Stimulated activated CD4-positive, alpha-beta T cell treated with anti-CD3 and anti-CD28 coated beads, Interleukin-12 subunit alpha, Interleukin-12 subunit beta, amount 100 ng/mL, for 4 hours (primary cell): ENCODE results near the gene TMEM91.
"Not testable (repeated sequence)": the region's sequence is repeated elsewhere in the genome, so short reads cannot be mapped to it uniquely, and the experiment has no call there.

Experiments used
- DNase-seq: peaks from one replicate; pipeline ENCODE4 v3.0.0-alpha.2; 2020

The TMEM91 gene

DNA sequence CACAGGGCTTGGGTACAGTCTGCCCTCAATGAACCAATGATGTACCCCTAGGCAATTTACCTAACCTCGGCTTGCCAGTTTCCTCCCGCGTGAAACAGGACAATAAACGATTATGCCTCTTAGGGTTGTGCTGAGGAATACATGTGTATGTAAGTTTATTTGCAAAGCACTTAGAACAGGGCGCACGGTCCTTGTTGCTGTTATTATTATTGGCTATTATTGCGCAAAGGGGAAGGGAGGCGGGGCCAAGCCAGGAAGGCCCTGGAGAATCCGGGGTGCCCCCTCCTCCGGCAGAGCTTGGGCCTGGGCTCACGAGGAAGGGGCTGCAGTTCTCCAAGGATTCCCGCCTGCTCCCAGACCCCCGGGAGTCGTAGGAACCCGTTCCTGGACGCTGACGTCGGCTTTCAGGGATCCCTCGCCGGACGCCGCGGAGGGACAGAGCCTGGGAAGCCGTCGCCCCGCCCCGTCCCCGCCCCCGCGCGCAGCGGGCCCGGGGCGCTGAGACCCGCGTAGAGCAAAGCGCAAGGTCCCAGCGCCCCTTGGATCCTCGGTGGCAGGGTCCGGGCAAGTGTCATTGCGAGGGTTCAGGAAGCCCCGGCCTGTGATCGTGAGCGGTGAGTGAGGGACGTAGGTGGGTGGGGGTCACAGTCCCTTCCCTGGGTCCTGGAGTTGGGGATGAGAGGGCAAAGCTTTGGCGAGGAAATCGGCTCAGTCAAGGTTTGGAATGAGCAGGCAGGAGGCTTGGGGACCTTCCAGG lies at the start of gene TMEM91:
TMEM91 (plus strand) TSS at position 293 of the 757 bp plus-strand sequence. CDS start 1,777 bp downstream, outside the sequence.
- no peak for DNase-seq

DNA sequence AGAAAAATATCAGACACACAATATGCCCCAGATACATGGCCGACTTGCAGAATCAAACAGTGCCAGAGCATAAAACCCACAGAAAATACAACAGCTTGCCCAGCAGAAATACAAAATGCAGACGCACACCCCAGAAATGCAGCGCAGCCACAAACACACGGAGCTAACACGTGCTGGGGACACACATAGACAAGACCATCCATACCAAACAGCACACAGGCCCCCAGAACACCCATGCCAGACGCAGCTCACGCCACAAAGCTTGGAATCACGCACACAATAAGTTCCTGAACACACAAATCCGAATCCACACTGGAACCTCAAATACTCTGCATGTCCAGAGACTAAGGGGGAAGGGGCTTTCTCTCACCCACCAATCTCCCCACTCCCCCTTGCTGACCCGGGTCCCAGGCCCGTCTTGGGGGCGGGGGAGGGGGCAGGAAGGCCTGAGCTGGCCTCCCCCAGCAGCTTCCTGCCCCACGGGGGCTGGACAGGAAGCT lies 49.2 kb upstream of the TMEM91 start:
- no peak for DNase-seq

DNA sequence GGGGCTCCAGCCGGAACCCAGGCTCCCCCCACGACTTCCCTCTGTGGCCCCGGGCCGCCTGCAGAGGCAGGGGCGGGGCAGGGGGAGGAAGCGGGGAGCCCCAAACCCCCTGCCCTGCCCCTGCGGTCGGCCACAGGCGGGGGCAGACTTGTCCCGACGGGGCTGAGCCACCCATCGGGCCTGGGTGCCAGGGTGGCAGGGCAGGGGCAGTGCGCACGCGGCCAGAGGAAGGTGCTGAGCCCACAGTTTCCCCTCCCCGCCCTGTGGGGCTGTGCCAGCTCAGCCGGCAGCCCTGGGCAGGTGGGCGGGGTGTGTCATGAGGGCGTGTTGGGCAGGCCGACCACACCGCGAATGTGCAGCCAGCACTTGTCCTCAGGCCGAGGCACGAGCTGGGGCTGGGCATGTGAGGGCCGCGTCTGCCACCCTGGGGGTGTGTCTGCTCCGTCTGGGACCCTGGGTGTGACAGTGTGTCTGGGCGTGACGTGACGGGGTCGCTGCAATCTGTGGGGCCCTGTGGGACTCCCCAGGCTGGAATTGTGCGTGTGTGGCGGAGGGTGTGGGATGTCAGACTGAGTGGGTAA lies 48.7 kb upstream of the TMEM91 start:
- peak; percentile 79 for DNase-seq

DNA sequence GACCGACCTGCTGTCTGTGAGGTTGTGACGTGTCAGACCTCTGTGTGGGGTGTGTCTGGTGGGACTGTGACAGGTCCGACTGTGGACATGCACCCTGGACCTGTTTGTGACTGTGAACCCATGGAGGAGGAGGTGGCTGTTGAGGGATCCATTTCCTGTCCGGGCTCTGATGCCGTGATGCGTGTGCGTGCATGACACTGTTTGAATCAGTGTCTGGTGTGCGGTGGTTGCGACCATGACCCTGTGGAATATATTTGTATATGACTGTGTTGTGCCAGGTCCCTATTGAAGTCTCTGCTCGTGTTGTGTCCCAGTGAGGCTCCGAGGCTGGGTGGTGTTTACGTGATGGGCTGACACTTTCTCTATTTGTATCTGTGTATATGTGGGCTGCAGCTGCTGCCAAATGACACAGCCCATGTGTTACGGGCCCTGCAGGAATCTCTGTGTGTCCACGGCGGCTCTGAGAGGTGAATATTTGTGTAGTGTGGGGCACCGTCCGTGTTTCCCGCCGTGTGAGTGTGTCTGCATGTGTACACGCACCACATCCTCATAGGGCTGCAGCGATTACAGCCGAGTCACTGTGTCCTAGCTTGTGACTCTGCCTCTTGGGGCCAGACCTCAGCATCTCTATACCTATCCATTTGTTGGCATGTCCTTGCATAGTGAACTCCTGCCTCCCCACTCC lies 48.0 kb upstream of the TMEM91 start:
- no peak for DNase-seq

DNA sequence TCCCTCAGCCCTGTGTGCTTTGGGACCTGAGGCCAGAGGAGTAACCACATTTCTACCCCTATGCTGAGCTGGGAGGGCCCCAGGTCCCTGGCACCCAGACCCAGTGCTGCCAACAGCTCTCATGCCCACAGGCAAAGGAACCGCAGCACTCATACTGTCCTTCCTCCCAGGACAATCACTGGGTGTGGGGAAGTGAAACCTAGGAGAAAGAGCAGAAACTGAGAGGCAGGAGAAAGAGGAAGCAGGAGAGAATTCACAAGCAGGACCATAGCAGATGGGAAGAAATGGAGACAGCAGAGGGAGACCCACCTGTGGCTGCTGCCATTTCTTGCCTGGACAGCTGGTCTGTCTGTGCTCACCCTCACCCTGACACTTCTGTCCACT lies 47.5 kb upstream of the TMEM91 start:
- no peak for DNase-seq

DNA sequence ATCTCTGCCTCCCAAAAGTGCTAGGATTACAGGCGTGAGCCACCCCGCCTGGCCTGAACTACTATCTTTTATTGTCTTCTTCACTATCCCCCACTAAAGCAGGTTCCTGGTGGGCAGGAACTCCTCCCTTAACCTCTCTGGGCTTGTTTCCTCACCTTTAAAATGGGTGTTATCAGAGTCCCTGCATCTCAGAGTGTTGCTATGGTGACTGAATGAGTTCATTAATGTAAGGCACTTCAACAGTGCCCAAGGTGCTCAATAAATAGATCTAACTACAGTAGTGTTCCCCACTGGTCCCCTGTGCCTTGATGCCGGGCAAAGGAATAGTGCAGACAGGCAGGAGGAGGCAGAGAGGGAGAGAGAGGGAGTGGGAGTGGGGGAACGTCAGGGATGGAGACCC lies 45.9 kb upstream of the TMEM91 start:
- no peak for DNase-seq

DNA sequence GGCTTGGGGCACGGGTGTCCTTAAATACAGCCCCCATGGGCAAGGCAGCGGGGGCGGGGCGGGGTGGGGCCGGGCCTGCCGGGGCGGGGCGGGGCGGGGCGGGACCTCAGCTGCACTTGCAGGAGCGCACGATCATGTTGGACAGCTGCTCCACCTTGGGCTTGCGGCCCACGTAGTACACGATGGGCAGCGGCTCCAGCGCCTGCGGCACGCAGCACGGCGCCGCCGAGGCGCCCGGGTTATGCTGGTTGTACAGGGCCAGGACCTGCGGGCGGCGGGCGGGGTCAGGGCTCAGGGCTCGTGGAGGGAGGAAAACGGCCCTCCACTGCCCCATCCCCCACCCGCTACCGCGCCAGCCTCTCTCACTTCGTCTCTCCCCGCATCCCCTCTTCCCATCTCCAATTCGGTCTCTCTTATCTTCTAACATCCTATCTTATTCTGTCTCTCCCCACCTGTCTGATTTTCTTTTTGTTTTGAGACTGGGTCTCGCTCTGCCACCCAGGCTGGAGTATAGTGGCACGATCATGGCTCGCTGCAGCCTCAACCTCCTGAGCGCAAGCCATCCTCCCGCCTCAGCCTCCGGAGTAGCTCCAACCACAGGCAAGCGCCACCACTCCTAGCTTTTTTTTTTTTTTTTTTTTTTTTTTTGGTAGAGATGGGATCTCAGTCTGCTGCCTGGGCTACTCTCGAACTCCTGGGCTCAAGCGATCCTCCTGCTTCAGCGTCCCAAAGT lies 45.2 kb upstream of the TMEM91 start:
- no peak for DNase-seq

DNA sequence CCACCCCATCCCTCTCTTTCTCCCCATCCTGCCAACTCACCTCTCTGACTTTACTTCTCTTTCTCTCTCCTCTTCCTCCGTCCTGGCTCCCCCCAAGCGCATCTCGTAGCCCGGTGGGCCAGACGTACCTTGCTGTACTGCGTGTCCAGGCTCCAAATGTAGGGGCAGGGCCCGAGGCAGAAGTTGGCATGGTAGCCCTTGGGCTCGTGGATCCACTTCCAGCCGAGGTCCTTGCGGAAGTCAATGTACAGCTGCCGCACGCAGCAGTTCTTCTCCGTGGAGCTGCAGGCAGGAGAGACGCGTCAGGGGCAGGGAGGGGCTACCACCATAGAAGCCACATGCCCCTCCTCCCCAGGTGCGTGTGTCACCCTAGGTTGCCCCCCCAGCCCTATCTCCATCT lies 44.3 kb upstream of the TMEM91 start:
- DNase-seq = no peak

DNA sequence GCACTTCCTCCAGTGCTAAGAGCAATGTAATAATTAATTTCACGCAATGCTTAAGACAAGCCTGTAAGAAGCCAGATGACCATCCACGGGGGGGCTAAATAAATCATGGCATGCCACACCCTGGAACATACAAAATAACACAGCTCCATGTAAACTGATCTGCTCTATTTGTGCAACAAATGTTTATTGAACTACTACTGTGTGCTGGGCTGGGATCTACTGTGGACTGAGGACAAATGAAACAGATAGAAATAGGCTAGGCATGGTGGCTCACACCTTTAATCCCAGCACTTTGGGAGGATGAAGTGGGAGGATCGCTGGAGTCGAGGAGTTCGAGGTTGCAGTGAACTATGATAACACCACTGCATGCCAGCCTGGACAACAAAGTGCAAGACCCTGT lies 43.9 kb upstream of the TMEM91 start:
- DNase-seq = no peak

DNA sequence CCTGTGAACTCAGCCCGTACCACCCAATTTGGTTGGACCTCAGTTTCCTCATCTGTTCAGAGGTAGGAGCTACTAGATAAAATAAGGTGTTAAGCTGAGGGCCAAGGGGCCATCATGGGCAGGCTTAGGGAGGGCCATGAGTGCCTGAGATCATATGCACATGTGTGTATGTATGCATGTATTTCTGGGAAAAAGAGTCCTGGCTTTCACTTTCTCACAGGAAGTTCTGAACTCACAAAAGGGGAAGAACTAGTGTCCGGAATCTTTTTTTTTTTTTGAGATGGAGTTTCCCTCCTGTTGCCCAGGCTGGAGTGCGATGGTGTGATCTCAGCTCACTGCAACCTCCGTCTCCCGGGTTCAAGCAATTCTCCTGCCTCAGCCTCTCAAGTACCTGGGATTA lies 41.5 kb upstream of the TMEM91 start:
- no peak for DNase-seq

DNA sequence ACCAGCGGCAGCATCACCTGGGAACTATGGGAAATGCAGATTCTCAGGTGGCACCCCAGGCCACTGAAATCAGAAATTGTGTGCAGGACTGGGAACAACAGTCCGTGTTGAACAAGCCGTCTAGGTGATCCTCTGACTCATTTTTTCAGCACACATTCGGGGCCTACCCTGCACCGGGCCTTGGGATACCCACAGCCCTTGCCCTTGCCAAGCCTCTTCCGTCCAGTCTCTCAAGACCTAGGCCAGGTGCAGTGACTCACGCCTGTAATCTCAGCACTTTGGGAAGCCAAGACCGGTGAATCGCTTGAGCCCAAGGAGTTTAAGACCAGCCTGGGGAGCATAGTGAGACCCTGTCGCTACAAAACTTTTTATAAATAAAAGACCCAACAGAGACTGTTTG lies 40.9 kb upstream of the TMEM91 start:
- no peak for DNase-seq

DNA sequence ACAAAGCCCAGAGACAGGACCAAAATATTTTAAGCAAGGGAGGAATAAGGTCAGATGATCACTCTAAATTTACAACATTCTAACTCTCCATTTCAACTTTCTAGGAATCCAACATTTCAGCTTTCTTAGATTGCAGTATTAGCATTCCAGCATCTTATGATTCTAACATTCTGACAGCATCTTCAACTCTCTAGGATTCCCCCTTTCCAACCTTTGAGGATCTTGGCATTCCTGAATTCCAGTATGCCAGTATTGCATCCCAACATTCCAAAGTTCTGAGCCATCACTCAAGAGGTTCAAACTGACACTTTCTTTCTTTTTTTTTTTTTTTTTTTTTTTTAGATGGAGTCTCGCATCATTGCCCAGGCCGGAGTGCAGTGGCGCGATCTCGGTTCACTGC lies 36.4 kb upstream of the TMEM91 start:
- no peak for DNase-seq

DNA sequence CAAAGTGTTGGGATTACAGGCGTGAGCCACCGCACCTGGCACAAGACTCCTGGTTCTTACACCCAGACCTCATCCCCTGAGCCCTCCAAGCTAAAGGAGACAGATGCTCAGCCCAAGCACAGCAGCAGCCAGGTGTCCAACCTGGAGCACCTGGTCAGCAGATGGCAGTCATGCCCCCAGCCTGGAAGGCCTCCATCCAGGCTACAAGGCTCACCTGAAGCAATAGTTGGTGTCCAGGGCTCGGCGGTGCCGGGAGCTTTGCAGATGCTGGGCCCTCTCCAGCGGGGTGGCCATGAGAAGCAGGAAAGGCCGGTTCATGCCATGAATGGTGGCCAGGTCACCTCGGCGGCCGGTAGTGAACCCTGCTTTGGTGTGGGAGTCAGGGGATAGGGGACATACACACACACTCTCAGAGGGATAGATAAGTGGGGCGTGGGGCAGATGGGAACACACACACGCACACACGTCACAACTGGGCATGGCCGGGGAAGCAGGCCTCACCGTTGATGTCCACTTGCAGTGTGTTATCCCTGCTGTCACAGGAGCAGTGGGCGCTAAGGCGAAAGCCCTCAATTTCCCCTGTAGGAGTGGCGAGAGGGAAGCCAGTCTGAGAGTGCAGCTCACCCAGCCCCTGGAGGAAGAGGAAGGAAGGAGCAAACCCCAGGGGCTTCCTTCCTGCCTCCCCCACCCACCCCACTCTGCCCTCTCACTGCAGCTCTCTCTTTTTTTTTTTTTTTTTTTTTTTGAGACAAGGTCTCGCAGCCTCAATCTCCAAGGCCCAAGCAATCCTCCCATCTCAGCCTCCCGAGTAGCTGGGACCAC lies 34.5 kb upstream of the TMEM91 start:
- DNase-seq = no peak

DNA sequence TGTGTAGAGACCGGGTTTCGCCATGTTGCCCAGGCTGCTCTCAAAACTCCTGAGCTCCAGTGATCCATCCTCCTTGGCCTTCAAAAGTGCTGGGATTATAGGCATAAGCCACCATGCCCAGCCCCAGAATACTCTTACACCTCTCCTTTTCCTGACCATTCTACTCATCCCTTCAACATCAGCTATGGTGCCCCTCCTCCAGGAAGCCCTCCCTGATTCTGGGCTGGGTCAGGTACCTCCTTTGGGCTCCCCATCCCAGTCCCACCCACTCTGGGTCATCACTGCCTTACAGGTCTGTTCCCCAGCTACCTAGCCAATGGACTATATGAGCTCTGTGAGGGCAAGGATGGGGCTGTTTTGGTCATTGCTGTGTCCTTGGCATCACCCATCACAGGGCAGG lies 32.2 kb upstream of the TMEM91 start:
- DNase-seq = no peak

DNA sequence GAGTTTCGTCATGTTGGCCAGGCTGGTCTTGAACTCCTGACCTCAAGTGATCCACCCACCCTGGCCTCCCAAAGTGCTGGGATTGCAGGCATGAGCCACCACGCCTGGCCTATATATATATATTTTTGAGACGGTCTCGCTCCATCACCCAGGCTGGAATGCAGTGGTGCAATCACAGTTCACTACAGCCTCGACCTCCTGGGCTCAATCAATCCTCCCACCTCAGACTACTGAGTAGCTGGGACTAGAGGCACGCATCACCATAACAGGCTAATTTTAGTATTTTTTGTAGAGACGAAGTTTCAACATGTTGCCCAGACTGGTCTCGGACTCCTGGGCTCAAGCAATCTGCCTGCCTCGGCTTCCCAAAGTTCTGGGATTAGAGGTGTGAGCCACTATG lies 29.4 kb upstream of the TMEM91 start:
- DNase-seq = not testable (repeated sequence)

DNA sequence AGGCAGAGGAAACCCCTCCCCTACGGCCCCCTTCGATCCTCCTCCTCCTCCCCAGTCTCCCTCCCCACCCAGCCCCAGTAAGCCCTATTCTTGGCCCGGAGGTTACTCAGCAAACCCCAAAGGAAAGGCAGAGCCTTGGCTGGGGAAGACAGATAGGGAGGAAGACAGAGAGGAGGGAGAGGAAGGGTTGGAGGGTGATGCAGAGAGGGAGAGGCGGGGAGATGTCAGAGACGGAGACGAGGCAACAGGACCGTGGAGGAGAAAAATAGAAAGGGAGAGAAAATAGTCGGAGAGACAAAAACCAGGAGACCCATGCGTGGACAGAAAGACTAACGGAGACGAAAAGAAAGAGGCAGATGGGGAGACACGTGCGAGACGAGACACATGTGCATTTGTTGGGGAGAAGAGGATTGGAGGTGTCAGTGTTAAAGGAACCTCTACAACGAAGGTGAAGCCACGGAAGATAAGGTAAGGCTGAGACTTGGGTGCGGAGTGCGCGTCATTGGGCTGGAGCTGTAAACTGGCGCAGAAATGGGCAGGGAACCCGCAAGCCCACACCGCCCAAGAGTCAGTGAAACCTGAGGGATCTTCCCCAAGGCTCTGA lies 25.5 kb upstream of the TMEM91 start:
- DNase-seq = no peak

DNA sequence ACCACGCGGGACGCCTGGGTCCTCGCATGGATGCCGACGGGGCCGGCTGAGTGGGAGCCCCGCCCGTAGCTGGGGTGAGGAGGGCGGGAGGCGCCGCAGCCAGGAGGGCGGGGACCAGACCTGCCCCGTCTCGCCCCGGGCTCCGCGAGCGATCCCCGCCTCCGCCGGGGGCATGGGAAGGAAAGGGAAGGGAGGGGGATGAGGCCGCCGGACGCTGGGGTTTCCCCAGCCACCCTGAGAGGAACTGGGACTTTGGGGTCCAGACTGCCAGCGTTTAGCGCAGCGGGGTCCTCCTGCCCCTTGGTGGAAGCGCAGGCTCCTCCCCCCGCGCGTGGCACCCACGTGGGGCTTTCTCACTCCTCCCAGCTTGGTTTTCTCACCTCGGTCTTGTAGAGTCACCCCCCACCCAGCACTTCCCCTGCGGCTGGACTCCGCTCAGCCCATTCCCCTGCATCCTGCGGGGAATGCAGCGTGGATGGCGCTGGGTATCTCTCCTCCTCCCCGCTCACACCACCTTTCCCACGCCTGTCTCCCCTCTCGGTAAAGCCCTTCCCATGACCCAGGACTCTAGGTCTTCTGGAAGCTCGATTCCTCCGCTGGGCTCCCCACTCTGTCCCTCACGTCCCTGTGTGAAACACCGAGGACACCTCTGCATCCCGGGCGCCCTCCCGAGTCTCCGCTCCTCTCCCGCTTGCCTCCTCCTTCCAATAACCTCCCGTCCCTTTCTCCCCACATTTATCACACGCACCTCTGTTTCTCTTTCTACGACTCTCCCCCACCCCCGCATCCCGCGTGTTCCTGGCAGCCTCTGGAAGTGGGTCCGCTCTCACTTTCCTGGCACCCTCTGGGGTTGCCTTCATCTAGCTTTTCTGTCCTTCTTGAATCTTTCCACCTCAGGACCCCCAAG lies 24.7 kb upstream of the TMEM91 start:
- DNase-seq = peak; percentile 74

DNA sequence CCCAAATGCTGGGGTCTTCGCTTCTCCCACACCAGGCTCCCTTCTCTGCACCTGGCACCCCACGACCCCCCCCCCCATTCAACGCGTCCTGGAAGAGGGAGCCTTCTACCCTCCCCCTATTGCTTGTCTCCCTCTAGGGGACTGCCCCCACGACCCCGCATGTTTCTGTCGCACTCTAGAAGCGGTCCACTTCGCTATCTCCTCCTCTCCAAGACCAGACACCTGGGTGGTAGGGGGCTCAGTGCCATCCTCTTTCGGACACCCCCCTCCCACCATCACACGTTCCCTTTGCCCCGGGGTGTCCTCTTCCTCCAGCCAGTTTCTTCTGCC lies 24.1 kb upstream of the TMEM91 start:
- DNase-seq = no peak

DNA sequence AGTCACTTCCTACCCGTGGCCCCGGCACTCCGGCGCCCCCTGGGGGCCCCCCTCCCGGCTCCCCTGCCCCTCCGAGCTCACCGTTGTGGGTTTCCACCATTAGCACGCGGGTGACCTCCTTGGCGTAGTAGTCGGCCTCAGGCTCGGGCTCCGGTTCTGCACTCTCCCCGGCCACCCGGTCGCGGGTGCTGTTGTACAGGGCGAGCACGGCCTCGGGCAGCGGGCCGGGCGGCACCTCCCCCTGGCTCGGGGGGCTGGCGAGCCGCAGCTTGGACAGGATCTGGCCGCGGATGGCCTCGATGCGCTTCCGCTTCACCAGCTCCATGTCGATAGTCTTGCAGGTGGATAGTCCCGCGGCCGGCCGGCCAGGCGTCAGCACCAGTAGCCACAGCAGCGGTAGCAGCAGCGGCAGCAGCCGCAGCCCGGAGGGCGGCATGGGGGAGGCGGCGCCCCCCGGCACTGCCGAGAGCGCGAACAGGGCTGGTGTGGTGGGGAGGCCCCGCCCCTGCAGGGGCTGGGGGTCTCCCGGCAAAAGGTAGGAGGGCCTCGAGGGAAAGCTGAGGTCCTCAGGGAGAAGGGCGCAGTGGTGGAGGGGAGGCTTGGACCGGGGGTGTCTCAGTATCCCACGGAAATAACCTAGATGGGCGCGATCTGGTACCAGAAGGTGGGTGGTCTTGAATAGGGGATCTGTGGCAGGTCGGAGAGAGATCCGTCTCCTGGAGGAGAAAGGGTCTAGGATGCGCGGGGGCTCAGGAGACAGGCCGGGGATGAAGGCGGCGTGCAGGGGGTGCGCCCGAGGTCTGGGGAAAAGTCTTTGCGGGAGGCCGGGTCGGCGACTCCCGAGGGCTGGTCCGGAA lies 23.5 kb upstream of the TMEM91 start:
- DNase-seq = peak; percentile 80
